Suprapubic skin (tissue), 3 donors: ENCODE measurements around the gene SLC36A4.

Experiments
- CTCF ChIP-seq, 2 donors: fragments of 200-600 bp in 1 of 2; fragments of 450-650 bp in 1 of 2; sonication (generic) in 1 of 2; IDR thresholded peaks; one replicate each; pipeline ENCODE4 v1.5.1; 2016 to 2019; ENCODE audit warnings: antibody characterized with exemption in 2 of 2, mild to moderate bottlenecking in 1 of 2, moderate library complexity in 1 of 2
- POLR2A ChIP-seq, 2 donors: fragments of 450-650 bp; IDR thresholded peaks; one replicate each; pipeline ENCODE4 v1.6.1; 2017; ENCODE audit warnings: antibody characterized with exemption in 2 of 2, mild to moderate bottlenecking in 2 of 2, moderate library complexity in 2 of 2

GRCh38 chr11:93143800-93144199 lies 54.0 kb downstream of the SLC36A4 start:
- TF ChIP-seq CTCF (IDR thresholded peaks at IDR 0.05) = no peak
- TF ChIP-seq POLR2A (IDR thresholded peaks at IDR 0.05) = no peak
